ENCODE results near the gene SETDB2. TPM values are rescaled to one million over a fixed set of nuclear protein-coding genes. Genes with fewer than 3 reads are reported as not detected.

SETDB2 gene
- total RNA-seq, 2 donors from 2014 or later, result 9.0 to 17.6 TPM

GRCh38 chr13:49457221-49457620 lies 13.1 kb downstream of the SETDB2 start:
- intact Hi-C loops (cut with DNase I), result no loop called here
- Histone ChIP-seq H3K36me3 (no peaks in the 10 kb centered on the region), H3K4me3 (no peak overlapping the region), H3K27me3 (replicated peaks; ENCODE audit: insufficient read depth) (no peaks in the 10 kb centered on the region), H3K27ac (no peak overlapping the region), H3K9me3 (no peaks in the 10 kb centered on the region), H3K4me1 (replicated peaks) (no peaks in the 10 kb centered on the region)
- no peak for TF ChIP-seq CTCF (IDR thresholded peaks at IDR 0.05)
- TF ChIP-seq POLR2A (IDR thresholded peaks at IDR 0.05), result no peak
- TF ChIP-seq POLR2AphosphoS5 (IDR thresholded peaks at IDR 0.05), result no peak
- DNase-seq (ENCODE audit: low spot score), result no peak
- WGBS, result 78% methylated on average over 7 of the region's 7 CpGs

GRCh38 chr13:49459580-49459979 lies 15.5 kb downstream of the SETDB2 start:
- WGBS, result 95% methylated on average over 1 of the region's 1 CpG
- Histone ChIP-seq H3K27ac (no peak overlapping the region), H3K36me3 (no peaks in the 10 kb centered on the region), H3K4me1 (replicated peaks) (no peaks in the 10 kb centered on the region), H3K4me3 (no peak overlapping the region), H3K27me3 (replicated peaks; ENCODE audit: insufficient read depth) (no peaks in the 10 kb centered on the region), H3K9me3 (no peaks in the 10 kb centered on the region)
- DNase-seq (ENCODE audit: low spot score), result no peak
- intact Hi-C loops (cut with DNase I), result no loop called here
- TF ChIP-seq POLR2A (IDR thresholded peaks at IDR 0.05) (no peak), POLR2AphosphoS5 (IDR thresholded peaks at IDR 0.05) (no peak), CTCF (IDR thresholded peaks at IDR 0.05) (no peak)

GRCh38 chr13:49464085-49464484 lies 20.0 kb downstream of the SETDB2 start:
- Histone ChIP-seq H3K4me3 (no peak overlapping the region), H3K27me3 (replicated peaks; ENCODE audit: insufficient read depth) (no peaks in the 10 kb centered on the region), H3K27ac (no peak overlapping the region), H3K4me1 (replicated peaks) (no peaks in the 10 kb centered on the region), H3K9me3 (no peaks in the 10 kb centered on the region), H3K36me3 (no peaks in the 10 kb centered on the region)
- no peak for DNase-seq (ENCODE audit: low spot score)
- intact Hi-C loops (cut with DNase I), result no loop called here
- TF ChIP-seq CTCF (IDR thresholded peaks at IDR 0.05) (no peak), POLR2AphosphoS5 (IDR thresholded peaks at IDR 0.05) (no peak), POLR2A (IDR thresholded peaks at IDR 0.05) (no peak)
- 94% methylated on average over 1 of the region's 1 CpG for WGBS

GRCh38 chr13:49464621-49465325 lies 20.7 kb downstream of the SETDB2 start:
- DNase-seq (ENCODE audit: low spot score), result no peak

More at GRCh38 chr13:49464621-49465325, 20.7 kb downstream of the SETDB2 start:
- Histone ChIP-seq H3K27me3 (replicated peaks; ENCODE audit: insufficient read depth) (no peaks in the 10 kb centered on the region), H3K9me3 (no peaks in the 10 kb centered on the region), H3K4me1 (replicated peaks) (no peaks in the 10 kb centered on the region), H3K36me3 (no peaks in the 10 kb centered on the region), H3K4me3 (no peak overlapping the region), H3K27ac (no peak overlapping the region)
- intact Hi-C loops (cut with DNase I), result no loop called here
- TF ChIP-seq CTCF (IDR thresholded peaks at IDR 0.05) (no peak), POLR2AphosphoS5 (IDR thresholded peaks at IDR 0.05) (no peak), POLR2A (IDR thresholded peaks at IDR 0.05) (no peak)
- 83% methylated on average over 4 of the region's 4 CpGs for WGBS

All from prostate gland (tissue), 2 donors.